ENCODE measurements around the gene C1QTNF9. TPM values are rescaled to one million over a fixed set of nuclear protein-coding genes. Genes with fewer than 3 reads are reported as not detected.
"Not testable (repeated sequence)": the region's sequence is repeated elsewhere in the genome, so short reads cannot be mapped to it uniquely, and the experiment has no call there.

Gene C1QTNF9
- total RNA-seq, 2 donors from 2014 or later: 0.42 to 0.95 TPM

DNA sequence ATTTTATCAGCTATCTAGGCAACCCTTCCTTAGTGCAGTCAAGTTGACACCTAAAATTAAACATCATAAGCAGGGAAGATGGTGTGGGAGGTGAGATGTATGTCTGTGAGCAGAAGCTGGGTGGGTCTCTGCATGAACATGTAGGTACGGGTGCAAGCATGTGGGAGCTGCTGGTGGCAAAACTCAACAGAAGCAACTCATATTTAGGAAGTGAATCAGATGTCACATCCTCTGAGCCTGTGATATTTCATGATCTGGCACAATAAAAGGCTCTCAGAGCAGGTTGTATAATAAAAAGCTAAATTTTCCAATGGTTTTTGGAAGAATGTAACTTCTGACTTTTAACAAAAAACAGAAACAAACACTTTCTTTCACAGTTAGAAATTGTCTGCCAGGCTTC, 44.4 kb downstream of the C1QTNF9 start:
- DNase-seq (ENCODE audit: low spot score): no peak
- intact Hi-C loops (cut with DNase I): loop anchor here in 1 of 2 donors (10.0 kb wide), 1 partner anchor 1419 kb away; no protein-coding TSS in a partner anchor

- intact Hi-C loops (cut with DNase I): loop anchor here in 1 of 2 donors (10.0 kb wide), 1 partner anchor 1420 kb away; no protein-coding TSS in a partner anchor
- no peak for DNase-seq (ENCODE audit: low spot score)
Measured at GRCh38 chr13:24355103-24355502, 45.7 kb downstream of the C1QTNF9 start.

DNA sequence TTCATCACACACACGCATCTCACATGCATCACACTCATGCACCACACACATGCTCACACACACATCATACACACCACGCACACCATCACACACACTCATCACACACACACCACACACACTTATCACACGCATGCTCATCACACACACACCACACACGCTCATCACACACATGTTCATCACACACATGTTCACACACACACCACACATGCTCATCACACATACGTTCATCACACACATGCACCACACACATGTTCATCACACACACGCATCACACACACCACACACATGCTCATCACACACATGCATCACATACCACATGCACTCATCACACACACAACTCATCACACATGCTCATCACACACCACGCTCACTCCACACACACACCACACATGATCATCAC, 46.9 kb downstream of the C1QTNF9 start:
- intact Hi-C loops (cut with DNase I): loop anchor here in 1 of 2 donors (10.0 kb wide), 1 partner anchor 1421 kb away; no protein-coding TSS in a partner anchor
- DNase-seq (ENCODE audit: low spot score): no peak

GRCh38 chr13:24356837-24357236, 47.5 kb downstream of the C1QTNF9 start:
- intact Hi-C loops (cut with DNase I): loop anchor here in 1 of 2 donors (10.0 kb wide), 1 partner anchor 1422 kb away; no protein-coding TSS in a partner anchor
- no peak for DNase-seq (ENCODE audit: low spot score)

DNA sequence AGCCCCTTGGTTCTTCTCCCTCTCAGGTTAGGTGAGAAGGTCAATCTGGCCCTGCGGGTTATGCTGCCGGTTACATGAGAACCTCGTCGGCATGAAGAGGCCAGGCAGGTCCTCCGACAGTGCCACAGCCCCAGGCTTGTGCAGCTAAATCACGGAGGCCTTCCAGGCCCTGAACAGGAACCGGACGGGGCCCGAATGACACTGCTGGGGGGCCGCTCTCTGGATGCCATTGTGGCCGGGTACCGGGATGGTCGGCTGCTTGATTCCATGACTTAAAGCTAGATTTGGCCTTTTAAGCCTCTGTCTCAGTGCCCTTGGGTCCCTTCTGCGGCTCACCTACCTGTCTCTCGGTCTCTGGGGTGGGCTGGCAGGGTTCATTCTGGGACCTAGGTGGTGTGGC, 48.4 kb downstream of the C1QTNF9 start:
- intact Hi-C loops (cut with DNase I): loop anchor here in 1 of 2 donors (10.0 kb wide), 1 partner anchor 1423 kb away; no protein-coding TSS in a partner anchor
- DNase-seq (ENCODE audit: low spot score): no peak

GRCh38 chr13:24358836-24359235, 49.5 kb downstream of the C1QTNF9 start:
- not testable (repeated sequence) for DNase-seq (ENCODE audit: low spot score)
- intact Hi-C loops (cut with DNase I): loop anchor here in 1 of 2 donors (10.0 kb wide), 1 partner anchor 1424 kb away; no protein-coding TSS in a partner anchor

- intact Hi-C loops (cut with DNase I): loop anchor here in 1 of 2 donors (10.0 kb wide), 1 partner anchor 1424 kb away; no protein-coding TSS in a partner anchor
- not testable (repeated sequence) for DNase-seq (ENCODE audit: low spot score)
Measured at GRCh38 chr13:24359252-24359651, 49.9 kb downstream of the C1QTNF9 start.

GRCh38 chr13:24360106-24360505, 50.7 kb downstream of the C1QTNF9 start:
- no peak for DNase-seq (ENCODE audit: low spot score)
- intact Hi-C loops (cut with DNase I): no loop called here

- intact Hi-C loops (cut with DNase I): no loop called here
- DNase-seq (ENCODE audit: low spot score): no peak
Measured at GRCh38 chr13:24361113-24361512, 51.7 kb downstream of the C1QTNF9 start.

DNA sequence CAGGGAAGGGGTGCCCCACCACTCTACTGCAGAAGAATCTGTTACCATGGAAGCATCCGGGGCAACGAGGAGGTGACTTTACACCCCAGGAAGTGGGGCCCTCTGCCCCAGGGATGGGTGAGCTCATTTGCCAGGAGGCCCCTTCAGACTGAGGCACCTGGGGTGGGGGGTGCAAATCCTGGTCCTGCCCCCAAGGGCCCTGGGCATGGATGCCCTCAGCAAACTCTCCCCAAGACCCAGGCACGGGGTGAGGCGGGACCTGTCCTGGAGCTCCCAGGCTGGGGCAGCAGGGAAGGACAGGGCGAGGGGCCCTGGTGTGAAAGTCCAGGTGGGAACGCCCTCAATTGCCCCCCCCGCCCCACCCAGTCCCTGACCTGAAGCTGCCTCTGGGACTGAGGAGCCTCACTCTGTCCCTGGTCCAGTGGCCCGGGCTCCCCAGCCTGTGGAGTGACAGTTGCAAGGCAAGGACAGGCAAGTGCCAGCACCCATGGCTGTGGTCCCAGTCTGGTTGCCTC, 52.5 kb downstream of the C1QTNF9 start:
- intact Hi-C loops (cut with DNase I): no loop called here
- no peak for DNase-seq (ENCODE audit: low spot score)

DNA sequence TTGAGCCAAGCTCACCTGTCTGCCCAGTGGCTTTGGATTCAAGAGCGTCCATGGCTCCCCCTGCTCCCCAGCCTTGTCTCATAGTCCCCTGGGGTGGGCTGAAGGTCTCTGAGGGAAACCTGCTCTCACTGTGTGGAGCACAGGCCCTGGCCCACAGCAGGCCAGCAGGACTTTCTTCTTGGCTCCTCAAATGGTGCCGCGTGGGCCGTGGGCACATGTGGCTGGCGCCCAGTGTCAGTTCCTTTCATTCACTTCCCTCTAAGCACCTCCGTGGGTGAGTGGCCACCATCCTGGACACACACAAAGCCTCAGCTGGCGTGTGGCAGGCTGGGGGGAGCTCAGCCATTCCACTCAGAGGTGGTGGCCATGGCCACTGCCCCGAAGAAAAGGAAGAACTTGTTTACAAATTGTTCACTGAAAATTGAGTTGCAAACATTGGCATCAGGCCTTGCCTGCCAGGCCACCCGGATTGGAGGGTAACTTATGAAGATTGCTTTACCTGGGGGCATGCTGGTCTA, 53.1 kb downstream of the C1QTNF9 start:
- DNase-seq (ENCODE audit: low spot score): no peak
- intact Hi-C loops (cut with DNase I): no loop called here

DNA sequence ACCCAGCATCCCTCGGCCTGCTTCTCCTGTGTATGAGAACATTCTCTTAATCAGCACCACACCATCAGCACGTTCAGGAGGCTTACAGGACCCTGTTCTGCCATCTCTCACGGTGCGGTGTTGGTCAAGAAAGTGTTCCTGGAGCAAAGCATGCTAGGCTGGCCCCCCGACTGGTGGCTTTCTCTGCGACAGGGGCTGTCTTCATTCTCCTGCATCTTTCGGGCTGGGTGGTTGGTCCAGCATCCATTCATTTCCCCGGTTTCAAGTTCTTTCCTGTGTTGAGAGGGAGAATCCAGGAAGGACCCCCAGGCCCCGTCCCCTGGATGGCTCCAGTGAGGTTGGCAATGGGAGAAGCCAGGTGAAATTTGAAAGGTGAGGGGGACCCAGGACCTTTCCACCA, 55.8 kb downstream of the C1QTNF9 start:
- DNase-seq (ENCODE audit: low spot score): no peak
- intact Hi-C loops (cut with DNase I): no loop called here

- DNase-seq (ENCODE audit: low spot score); intact Hi-C loops (cut with DNase I): not testable (repeated sequence)
Measured at GRCh38 chr13:24366315-24366714, 56.9 kb downstream of the C1QTNF9 start.

GRCh38 chr13:24371273-24371672, 61.9 kb downstream of the C1QTNF9 start:
- intact Hi-C loops (cut with DNase I); DNase-seq (ENCODE audit: low spot score): not testable (repeated sequence)

Other genes with a start within 250 kb of the C1QTNF9 start
- gene SPATA13, start 148.9 kb upstream of the C1QTNF9 start, total RNA-seq: 1 to 10 TPM; 8.5 to 8.8 TPM
- gene PARP4, start 203.2 kb downstream of the C1QTNF9 start, total RNA-seq: 10 to 100 TPM; 31.5 to 34.0 TPM